ENCODE measurements around the gene KCNJ11. TPM values are rescaled to one million over a fixed set of nuclear protein-coding genes. Genes with fewer than 3 reads are reported as not detected.
A peak's percentile ranks its signal among the peaks of the same experiment; 100 is the strongest.

Gene KCNJ11
- total RNA-seq, 2 experiments from 2014 or later = 0.23 to 0.43 TPM

DNA sequence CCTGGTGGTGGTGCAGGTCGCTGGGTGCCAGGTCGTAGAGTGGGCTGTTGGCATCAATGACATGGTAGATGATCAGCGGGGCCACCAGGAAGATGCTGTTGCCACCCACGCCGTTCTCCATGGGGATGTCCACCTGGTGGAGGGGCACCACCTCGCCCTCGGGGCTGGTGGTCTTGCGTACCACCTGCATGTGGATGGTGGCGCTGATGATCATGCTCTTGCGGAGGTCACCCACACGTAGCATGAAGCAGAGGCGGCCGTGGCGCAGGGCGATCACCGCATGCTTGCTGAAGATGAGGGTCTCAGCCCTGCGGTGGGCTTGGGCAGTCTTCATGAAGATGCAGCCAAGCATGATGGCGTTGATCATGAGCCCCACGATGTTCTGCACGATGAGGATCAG is 1.2 kb downstream of the KCNJ11 start:
- ChIA-PET POLR2A (no interaction called here), CTCF (interaction anchor here (0.6 to 1.5 kb wide), 14 partner anchors 19 to 594 kb away, joined by 3 to 11 read pairs (median 3); no protein-coding TSS in a partner anchor)
- H3K27ac Mint-ChIP-seq = no peak overlapping the region
- ATAC-seq (no peak), DNase-seq (no peak)
- intact Hi-C loops (cut with DNase I, micrococcal nuclease) = loop anchor here in 1 of 2 experiments (10.0 kb wide), 1 partner anchor 588 kb away; no protein-coding TSS in a partner anchor
- no peaks in the 10 kb centered on the region for H3K36me3 Mint-ChIP-seq (ENCODE audit: low read depth)
- H3K9me3 Mint-ChIP-seq (ENCODE audit: low read depth) = no peaks in the 10 kb centered on the region
- peaks cover 8% of the 10 kb centered on the region for H3K27me3 Mint-ChIP-seq
- peak overlapping the region; percentile 28 for H3K4me3 Mint-ChIP-seq
- peaks cover 3% of the 10 kb centered on the region for H3K4me1 Mint-ChIP-seq

DNA sequence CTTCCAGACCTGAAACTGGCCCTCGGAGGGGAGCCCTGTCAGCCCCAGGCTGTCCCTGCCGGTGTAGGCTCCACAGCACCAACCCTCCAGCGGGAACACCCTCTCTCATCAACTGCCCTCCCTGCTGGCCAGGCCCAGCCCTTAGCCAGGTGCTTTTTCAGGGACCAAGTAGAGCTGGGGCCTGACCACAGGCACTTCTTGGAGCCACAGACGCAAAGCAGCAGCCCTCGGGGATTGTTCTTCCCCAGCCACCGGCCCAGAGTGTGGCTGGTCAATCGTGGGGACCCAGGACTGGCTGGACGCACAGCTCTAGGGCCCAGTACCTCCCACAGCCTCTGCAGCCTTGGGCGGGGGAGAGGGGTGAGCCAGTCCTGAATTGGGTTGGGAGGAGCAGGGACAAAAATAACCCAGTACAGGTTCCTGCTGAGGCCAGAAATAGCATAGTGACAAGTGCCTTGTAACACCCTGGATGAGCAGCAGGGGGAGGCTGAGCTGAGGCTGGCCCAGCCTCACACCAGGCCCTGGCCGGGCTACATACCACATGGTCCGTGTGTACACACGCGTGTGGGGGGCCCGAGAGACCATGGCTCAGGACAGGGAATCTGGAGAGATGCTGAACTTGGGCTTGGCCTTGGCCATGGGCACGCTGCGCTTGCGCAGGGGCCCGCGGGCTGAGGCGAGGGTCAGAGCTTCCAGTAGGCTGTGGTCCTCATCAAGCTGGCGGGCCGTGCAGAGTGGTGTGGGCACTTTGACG is 2.0 kb downstream of the KCNJ11 start:
- no peaks in the 10 kb centered on the region for H3K36me3 Mint-ChIP-seq (ENCODE audit: low read depth)
- peaks cover 8% of the 10 kb centered on the region for H3K27me3 Mint-ChIP-seq
- H3K4me3 Mint-ChIP-seq = no peak overlapping the region
- peaks cover 3% of the 10 kb centered on the region for H3K4me1 Mint-ChIP-seq
- H3K9me3 Mint-ChIP-seq (ENCODE audit: low read depth) = no peaks in the 10 kb centered on the region
- no peak overlapping the region for H3K27ac Mint-ChIP-seq
- DNase-seq (peak; percentile 71), ATAC-seq (peak; percentile 58)
- POLR2A ChIA-PET = no interaction called here
- CTCF ChIA-PET = interaction anchor here (0.5 to 1.5 kb wide), 16 partner anchors 9 to 594 kb away, joined by 3 to 11 read pairs (median 3); no protein-coding TSS in a partner anchor
- intact Hi-C loops (cut with DNase I, micrococcal nuclease) = loop anchor here in 1 of 2 experiments (10.0 kb wide), 1 partner anchor 588 kb away; no protein-coding TSS in a partner anchor

DNA sequence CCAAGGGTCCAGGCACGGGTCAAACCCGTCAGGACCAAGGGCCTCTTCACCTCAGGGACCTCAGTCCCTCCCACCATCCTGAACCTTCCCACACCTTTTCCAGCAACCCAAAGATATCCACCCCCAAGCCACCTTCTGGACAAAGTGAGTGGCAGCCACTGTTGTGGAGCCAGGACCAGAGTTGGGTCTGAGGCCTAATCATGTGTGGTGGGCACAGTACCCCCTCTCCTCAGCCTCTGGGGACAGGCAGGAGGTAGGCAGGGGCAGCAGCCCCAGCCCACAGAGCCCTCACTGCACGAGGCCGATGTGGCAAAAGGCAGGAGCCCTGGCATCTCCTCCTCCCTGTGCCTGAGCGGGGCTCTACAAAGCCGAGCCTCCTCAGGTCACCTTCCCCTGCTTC is 2.5 kb downstream of the KCNJ11 start:
- Mint-ChIP-seq H3K27ac (no peak overlapping the region), H3K9me3 (ENCODE audit: low read depth) (no peaks in the 10 kb centered on the region), H3K27me3 (peaks cover 8% of the 10 kb centered on the region), H3K4me1 (peaks cover 3% of the 10 kb centered on the region), H3K36me3 (ENCODE audit: low read depth) (no peaks in the 10 kb centered on the region), H3K4me3 (no peak overlapping the region)
- CTCF ChIA-PET = interaction anchor here (0.5 to 6.0 kb wide), 11 partner anchors 20 to 163 kb away, joined by 3 to 99 read pairs (median 6); no protein-coding TSS in a partner anchor
- DNase-seq (no peak), ATAC-seq (no peak)
- POLR2A ChIA-PET = no interaction called here
- intact Hi-C loops (cut with DNase I, micrococcal nuclease) = loop anchor here in 1 of 2 experiments (10.0 kb wide), 1 partner anchor 589 kb away; no protein-coding TSS in a partner anchor

DNA sequence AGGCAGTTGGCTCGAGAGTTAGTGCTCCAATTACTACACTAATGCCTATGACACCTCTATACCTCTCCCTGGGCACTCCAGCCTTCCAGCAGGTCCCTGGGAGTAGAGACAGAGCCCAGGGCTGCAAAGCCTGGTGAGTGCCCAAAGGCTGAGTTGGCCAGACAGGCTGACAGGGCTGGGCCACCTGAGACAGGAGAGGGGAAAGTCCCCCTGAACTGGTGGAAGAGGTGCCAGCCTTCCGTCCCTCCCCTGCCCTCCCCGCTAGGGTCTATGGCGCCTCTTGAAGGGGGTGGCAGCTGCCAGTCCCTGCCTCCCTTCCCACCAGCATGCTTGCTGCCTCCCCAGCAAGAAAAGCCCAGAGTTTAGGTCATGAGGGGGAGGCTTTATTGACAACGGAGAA is 3.0 kb downstream of the KCNJ11 start:
- intact Hi-C loops (cut with DNase I, micrococcal nuclease) = loop anchor here in 1 of 2 experiments (10.0 kb wide), 1 partner anchor 589 kb away; no protein-coding TSS in a partner anchor
- H3K27ac Mint-ChIP-seq = no peak overlapping the region
- DNase-seq = no peak
- CTCF ChIA-PET = interaction anchor here (0.9 to 6.0 kb wide), 11 partner anchors 9 to 155 kb away, joined by 3 to 99 read pairs (median 8); no protein-coding TSS in a partner anchor
- H3K27me3 Mint-ChIP-seq = peaks cover 8% of the 10 kb centered on the region
- POLR2A ChIA-PET = no interaction called here
- H3K36me3 Mint-ChIP-seq (ENCODE audit: low read depth) = no peaks in the 10 kb centered on the region
- H3K9me3 Mint-ChIP-seq (ENCODE audit: low read depth) = no peaks in the 10 kb centered on the region
- ATAC-seq = no peak
- no peak overlapping the region for H3K4me3 Mint-ChIP-seq
- H3K4me1 Mint-ChIP-seq = peaks cover 3% of the 10 kb centered on the region

DNA sequence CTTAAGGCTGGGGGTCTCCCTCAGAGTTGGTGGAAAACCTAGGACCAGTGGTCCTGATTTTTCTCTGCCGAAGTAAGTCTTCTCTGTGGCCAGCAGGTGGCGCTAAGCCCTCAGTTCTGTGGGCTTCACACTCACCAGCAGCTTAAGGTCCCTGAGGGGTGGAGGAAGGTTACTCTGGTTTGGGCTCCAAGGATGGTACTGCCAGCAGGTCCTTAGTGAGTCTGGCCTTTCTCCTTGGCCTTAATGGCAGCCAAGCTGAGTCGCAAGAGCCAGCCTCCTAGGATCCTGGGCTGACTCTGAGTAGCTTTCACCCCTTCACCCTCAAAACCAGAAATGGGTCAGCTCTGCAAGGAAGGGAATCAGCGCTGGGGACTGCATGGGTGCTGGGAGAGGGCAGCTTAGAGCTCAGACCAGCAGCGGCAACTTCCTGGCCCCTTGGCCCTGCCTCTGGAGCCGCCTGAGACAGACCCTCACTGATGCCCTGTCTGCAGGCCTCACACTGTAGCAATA is 4.4 kb downstream of the KCNJ11 start:
- ChIA-PET POLR2A (interaction anchor here (0.6 kb wide), 1 partner anchor 221 kb away, joined by 7 read pairs; no protein-coding TSS in a partner anchor), CTCF (interaction anchor here (0.5 to 6.0 kb wide), 33 partner anchors 9 to 308 kb away, joined by 3 to 99 read pairs (median 5); partner anchors contain the start of gene PIK3C2A)
- ATAC-seq (peak; percentile 64), DNase-seq (peak; percentile 90)
- no peak overlapping the region for H3K27ac Mint-ChIP-seq
- H3K4me1 Mint-ChIP-seq = no peaks in the 10 kb centered on the region
- no peak overlapping the region for H3K4me3 Mint-ChIP-seq
- H3K36me3 Mint-ChIP-seq (ENCODE audit: low read depth) = no peaks in the 10 kb centered on the region
- peaks cover 8% of the 10 kb centered on the region for H3K27me3 Mint-ChIP-seq
- intact Hi-C loops (cut with DNase I, micrococcal nuclease) = loop anchor here (1.0 to 10.0 kb wide), 5 partner anchors 120 to 591 kb away; no protein-coding TSS in a partner anchor
- no peaks in the 10 kb centered on the region for H3K9me3 Mint-ChIP-seq (ENCODE audit: low read depth)

DNA sequence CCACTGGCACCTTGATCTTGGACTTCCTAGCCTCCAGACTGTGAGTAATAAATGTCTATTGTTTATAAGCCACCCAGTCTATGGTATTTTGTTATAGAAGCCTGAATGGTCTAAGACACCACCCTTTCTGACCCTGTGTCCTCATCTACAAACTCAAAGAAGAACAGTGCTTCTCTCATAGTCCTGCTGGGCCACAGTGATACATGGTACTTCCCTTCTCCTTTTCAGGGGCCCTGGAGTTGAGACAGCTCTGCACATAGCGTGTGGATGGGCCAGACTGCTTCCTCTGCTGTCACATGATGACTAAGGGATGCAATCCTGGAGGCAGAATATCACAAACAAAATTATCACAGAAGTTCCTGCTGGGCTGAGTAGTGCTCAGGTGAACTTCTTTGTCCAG is 5.0 kb downstream of the KCNJ11 start:
- Mint-ChIP-seq H3K4me3 (no peak overlapping the region), H3K36me3 (ENCODE audit: low read depth) (no peaks in the 10 kb centered on the region), H3K27ac (no peak overlapping the region), H3K4me1 (no peaks in the 10 kb centered on the region), H3K9me3 (ENCODE audit: low read depth) (no peaks in the 10 kb centered on the region), H3K27me3 (peaks cover 6% of the 10 kb centered on the region)
- intact Hi-C loops (cut with DNase I, micrococcal nuclease) = loop anchor here (5.0 to 10.0 kb wide), 2 partner anchors 144 to 591 kb away; no protein-coding TSS in a partner anchor
- no peak for ATAC-seq
- no peak for DNase-seq
- CTCF ChIA-PET = interaction anchor here (0.7 to 6.0 kb wide), 21 partner anchors 8 to 281 kb away, joined by 3 to 99 read pairs (median 6); partner anchors contain the start of gene PIK3C2A
- POLR2A ChIA-PET = interaction anchor here (0.6 kb wide), 1 partner anchor 220 kb away, joined by 7 read pairs; no protein-coding TSS in a partner anchor

DNA sequence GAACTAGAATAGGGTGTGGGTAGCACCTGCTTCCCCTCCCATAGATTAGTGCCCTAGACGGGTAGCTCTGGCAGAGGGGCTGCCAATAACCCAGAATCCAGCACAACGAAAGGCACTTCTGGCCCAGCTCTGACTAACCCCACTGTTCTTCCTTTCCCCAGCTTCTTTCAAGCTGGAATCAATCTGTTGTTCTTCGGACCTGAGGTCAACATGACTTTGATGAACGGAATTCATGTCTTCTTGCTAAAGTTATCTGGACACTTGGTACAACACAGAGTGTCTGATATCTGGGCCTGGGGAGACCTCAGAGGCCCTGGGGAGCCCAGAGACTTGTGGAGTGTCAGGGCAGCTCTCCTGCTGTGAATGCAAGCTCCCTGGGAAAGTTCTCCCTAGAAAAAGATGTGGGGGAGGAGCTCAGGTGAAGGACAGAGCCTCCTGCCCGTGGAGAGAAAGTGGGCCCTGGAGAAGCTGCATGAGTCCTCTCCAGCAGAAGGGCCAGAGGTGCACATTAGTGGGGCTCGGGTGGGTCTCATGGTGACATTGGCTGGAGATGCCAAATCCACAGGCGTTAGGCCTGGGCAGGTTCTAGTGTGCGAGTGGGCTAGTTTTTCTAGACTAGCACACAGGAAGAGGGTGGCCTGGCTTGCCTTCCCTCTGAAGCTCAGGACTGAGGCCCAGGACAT is 6.3 kb downstream of the KCNJ11 start:
- intact Hi-C loops (cut with DNase I, micrococcal nuclease) = loop anchor here (5.0 to 10.0 kb wide), 2 partner anchors 145 to 593 kb away; no protein-coding TSS in a partner anchor
- CTCF ChIA-PET = interaction anchor here (0.7 to 6.0 kb wide), 10 partner anchors 10 to 152 kb away, joined by 3 to 99 read pairs (median 6); no protein-coding TSS in a partner anchor
- no peak for DNase-seq
- no peak overlapping the region for H3K4me3 Mint-ChIP-seq
- H3K27ac Mint-ChIP-seq = no peak overlapping the region
- peaks cover 2% of the 10 kb centered on the region for H3K27me3 Mint-ChIP-seq
- no peak for ATAC-seq
- no peaks in the 10 kb centered on the region for H3K9me3 Mint-ChIP-seq (ENCODE audit: low read depth)
- H3K36me3 Mint-ChIP-seq (ENCODE audit: low read depth) = no peaks in the 10 kb centered on the region
- POLR2A ChIA-PET = no interaction called here
- no peaks in the 10 kb centered on the region for H3K4me1 Mint-ChIP-seq

DNA sequence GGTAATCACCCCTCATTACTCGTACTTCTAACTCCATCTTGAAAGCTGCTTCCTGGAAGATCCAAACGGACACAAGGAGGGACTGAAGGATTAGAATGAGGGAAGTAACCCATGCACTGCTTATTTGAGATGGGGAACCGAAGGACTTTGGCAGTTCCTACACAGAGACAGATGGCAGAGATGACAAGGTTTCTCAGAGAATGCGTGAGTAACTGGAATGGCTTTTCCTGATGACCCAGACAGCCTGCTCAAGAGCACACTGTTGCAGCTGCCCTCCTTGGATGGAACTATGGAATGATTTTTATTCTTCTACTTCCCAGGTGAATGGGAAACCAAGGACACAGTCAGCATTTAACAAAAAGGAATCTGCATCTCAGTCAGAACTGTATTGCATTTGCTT is 7.3 kb downstream of the KCNJ11 start:
- no peaks in the 10 kb centered on the region for H3K36me3 Mint-ChIP-seq (ENCODE audit: low read depth)
- CTCF ChIA-PET = interaction anchor here (1.2 to 6.0 kb wide), 3 partner anchors 16 to 147 kb away, joined by 4 to 99 read pairs (median 7); no protein-coding TSS in a partner anchor
- intact Hi-C loops (cut with DNase I, micrococcal nuclease) = loop anchor here (5.0 to 10.0 kb wide), 2 partner anchors 146 to 594 kb away; no protein-coding TSS in a partner anchor
- no peak for DNase-seq
- no peak for ATAC-seq
- H3K4me1 Mint-ChIP-seq = no peaks in the 10 kb centered on the region
- no peak overlapping the region for H3K4me3 Mint-ChIP-seq
- H3K9me3 Mint-ChIP-seq (ENCODE audit: low read depth) = no peaks in the 10 kb centered on the region
- POLR2A ChIA-PET = no interaction called here
- H3K27me3 Mint-ChIP-seq = peaks cover 2% of the 10 kb centered on the region
- no peak overlapping the region for H3K27ac Mint-ChIP-seq

DNA sequence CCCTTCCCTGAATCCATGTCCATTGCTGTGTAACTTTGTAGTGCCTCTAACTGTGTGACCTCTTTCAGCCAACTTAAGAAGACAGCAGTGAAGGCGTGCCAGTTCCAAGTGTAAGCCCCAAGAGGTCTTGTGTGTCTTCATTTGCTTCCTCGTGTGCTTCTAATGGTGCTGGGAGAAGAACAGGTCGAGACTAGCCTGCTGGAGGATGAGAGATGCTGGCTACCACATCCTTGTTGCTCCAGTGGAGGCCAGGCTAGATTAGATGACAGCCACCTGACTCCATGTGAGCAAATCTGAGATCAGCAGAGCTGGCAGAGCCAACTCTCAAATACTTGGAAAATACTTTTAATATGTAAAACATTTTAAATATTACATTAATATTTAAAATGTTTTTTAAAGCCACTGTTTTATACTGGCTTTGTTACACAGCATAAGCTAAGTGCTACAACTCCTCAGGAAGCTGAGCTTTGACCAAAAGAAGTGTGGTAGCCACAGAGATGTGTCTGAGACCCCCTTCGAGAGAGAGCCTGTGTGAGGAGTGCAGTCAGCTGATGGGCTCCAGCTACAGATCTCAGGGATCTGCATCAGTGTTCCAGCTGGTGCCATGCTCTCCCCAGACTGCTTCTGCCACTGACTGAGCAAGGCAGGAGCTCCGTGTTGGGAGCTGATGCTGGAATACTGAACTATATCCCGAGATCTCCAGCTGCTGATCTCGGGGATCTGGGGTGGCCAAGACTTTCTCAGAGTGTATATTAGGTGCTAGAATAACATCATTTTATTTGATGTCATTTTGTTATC is 8.9 kb downstream of the KCNJ11 start:
- ATAC-seq (no peak), DNase-seq (no peak)
- Mint-ChIP-seq H3K4me1 (no peaks in the 10 kb centered on the region), H3K4me3 (no peak overlapping the region), H3K36me3 (ENCODE audit: low read depth) (no peaks in the 10 kb centered on the region), H3K27ac (no peak overlapping the region), H3K9me3 (ENCODE audit: low read depth) (no peaks in the 10 kb centered on the region), H3K27me3 (peaks cover 2% of the 10 kb centered on the region)
- intact Hi-C loops (cut with DNase I, micrococcal nuclease) = loop anchor here (5.0 to 10.0 kb wide), 2 partner anchors 148 to 595 kb away; no protein-coding TSS in a partner anchor
- ChIA-PET CTCF (interaction anchor here (0.6 to 6.0 kb wide), 8 partner anchors 9 to 184 kb away, joined by 3 to 99 read pairs (median 3); partner anchors contain the start of gene KCNJ11), POLR2A (interaction anchor here (0.5 kb wide), 1 partner anchor 153 kb away, joined by 4 read pairs; no protein-coding TSS in a partner anchor)

DNA sequence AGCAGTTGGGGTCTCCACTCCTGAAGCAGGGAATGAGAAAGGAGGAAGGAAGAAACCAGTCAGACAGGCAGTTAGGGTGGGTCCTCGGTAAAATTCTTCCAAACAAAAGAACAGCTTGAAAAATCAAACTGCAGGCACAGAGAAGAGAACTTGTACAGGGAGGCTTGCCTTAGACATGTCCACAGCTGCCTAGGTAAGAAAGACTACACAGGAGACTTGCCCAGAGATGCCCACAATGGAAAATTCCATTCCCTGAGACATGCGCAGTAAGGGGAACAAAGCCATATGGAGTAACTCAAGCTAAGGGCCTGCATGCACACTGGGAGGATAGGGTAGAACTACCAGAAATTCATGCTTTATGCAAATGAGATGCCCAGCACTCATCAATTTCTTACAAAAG is 9.8 kb downstream of the KCNJ11 start:
- intact Hi-C loops (cut with DNase I, micrococcal nuclease) = no loop called here
- Mint-ChIP-seq H3K36me3 (ENCODE audit: low read depth) (peaks cover 1% of the 10 kb centered on the region), H3K4me3 (no peak overlapping the region), H3K27ac (no peak overlapping the region), H3K9me3 (ENCODE audit: low read depth) (no peaks in the 10 kb centered on the region), H3K4me1 (no peaks in the 10 kb centered on the region), H3K27me3 (no peaks in the 10 kb centered on the region)
- ATAC-seq = no peak
- POLR2A ChIA-PET = no interaction called here
- CTCF ChIA-PET = interaction anchor here (1.0 to 1.2 kb wide), 3 partner anchors 10 to 183 kb away, joined by 3 read pairs; partner anchors contain the start of gene KCNJ11
- no peak for DNase-seq

All from activated CD4-positive, alpha-beta T cell treated with anti-CD3 and anti-CD28 coated beads for 36 hours (primary cell).